K562 (cell line): Measurements from ENCODE around the gene CLASP1. TPM values are rescaled to one million over a fixed set of nuclear protein-coding genes. Genes with fewer than 3 reads are reported as not detected.

Experiments
- ATAC-seq: fragments of 200-7000 bp; cut with Tn5 transposase; 3 replicates; pipeline ENCODE4 v1.9.1; 2020; ENCODE audit warnings: moderate library complexity
- BruUV-seq: library from RNA; stranded (reverse); fragments of 400-500 nt; replicated peaks from 2 replicates; lab custom pipeline; 2021; lab: Mats Ljungman, UMichigan
- CTCF ChIA-PET: fragments of 300-600 bp; formaldehyde crosslinking; extraction: SDS; loops from one replicate; lab custom pipeline; 2021; ENCODE audit warnings: low intra/inter-chr PET ratio; lab: Yijun Ruan, JAX
- POLR2A ChIA-PET: fragments of 300-600, 350-650 bp; sonication (Branson Sonifier 250); formaldehyde crosslinking; extraction: SDS; loops from one replicate; lab custom pipeline; 2021; ENCODE audit warnings: antibody characterized with exemption, inconsistent platforms; lab: Yijun Ruan, JAX
- DNase-seq, 4 experiments: peaks; one replicate each; pipeline versions ENCODE4 v3.0.0 to v3.0.0-alpha.2; 2011 to 2018; ENCODE audit warnings: low spot score in 3 of 4, mixed read lengths in 3 of 4; ENCODE audit errors: extremely low read depth in 1 of 4
- FAIRE-seq: peaks from 2 replicates; lab custom pipeline; 2011; peaks lifted over from hg19 to GRCh38; lab: Jason Lieb, UNC
- H2AFZ ChIP-seq: 2 replicates; pipeline ENCODE4 v1.6.0; 2011; ENCODE audit warnings: low read depth, low read length, control low read depth, inconsistent platforms
- H3K27ac ChIP-seq: fragments of 200-600 bp; 3 replicates; pipeline ENCODE4 v1.8.0; 2011; ENCODE audit warnings: low read depth, mild to moderate bottlenecking, control low read depth, inconsistent platforms, low read length, moderate library complexity, mixed read lengths; ENCODE audit errors: extremely low read depth
- H3K27me3 ChIP-seq, 2 experiments: fragments of 300-600 bp in 1 of 2; 2 replicates in 1 of 2; 3 replicates in 1 of 2; pipeline versions ENCODE4 v1.6.0 to v1.8.0; 2011; ENCODE audit warnings: inconsistent platforms in 2 of 2, low read length in 2 of 2, mild to moderate bottlenecking in 1 of 2, mixed read lengths in 1 of 2, moderate library complexity in 1 of 2; ENCODE audit not compliant: control insufficient read depth in 2 of 2, insufficient read depth in 2 of 2
- H3K36me3 ChIP-seq: fragments of 300-600 bp; 3 replicates; pipeline ENCODE4 v1.8.0; 2011; ENCODE audit warnings: mild to moderate bottlenecking, low read length, inconsistent platforms; ENCODE audit not compliant: control insufficient read depth, insufficient read depth
- H3K4me1 ChIP-seq, 2 experiments: fragments of 200-600 bp in 1 of 2; replicated peaks in 1 of 2; 2 replicates in 1 of 2; 3 replicates in 1 of 2; pipeline versions ENCODE4 v1.5.1 to v1.8.0; 2011; ENCODE audit warnings: inconsistent platforms in 2 of 2, low read length in 2 of 2, mild to moderate bottlenecking in 1 of 2, mixed read lengths in 1 of 2, moderate library complexity in 1 of 2; ENCODE audit not compliant: control insufficient read depth in 2 of 2, insufficient read depth in 2 of 2
- H3K4me2 ChIP-seq: 2 replicates; pipeline ENCODE4 v1.6.1; 2011; ENCODE audit warnings: low read length, control low read depth, inconsistent platforms, mixed read lengths; ENCODE audit not compliant: insufficient read depth
- H3K4me3 ChIP-seq: fragments of 200-600 bp; sonication (generic), shearing (Covaris generic); 2 replicates; pipeline ENCODE4 v1.5.1; 2016; ENCODE audit warnings: control low read depth, inconsistent platforms
- H3K79me2 ChIP-seq: fragments of 200-600 bp; 3 replicates; pipeline ENCODE4 v1.8.0; 2011; ENCODE audit warnings: low read length, inconsistent platforms; ENCODE audit not compliant: control insufficient read depth, insufficient read depth
- H3K9ac ChIP-seq, 2 experiments: 2 replicates each; pipeline versions ENCODE4 v1.6.0 to v1.6.1; 2011; ENCODE audit warnings: low read depth in 2 of 2, low read length in 2 of 2, control low read depth in 1 of 2, inconsistent platforms in 1 of 2, mild to moderate bottlenecking in 1 of 2, mixed read lengths in 1 of 2; ENCODE audit not compliant: insufficient read depth in 1 of 2
- H3K9me1 ChIP-seq: one replicate; pipeline ENCODE4 v1.6.0; 2011; ENCODE audit warnings: inconsistent platforms, mild to moderate bottlenecking, low read length, moderate library complexity; ENCODE audit not compliant: control insufficient read depth, insufficient read depth
- H3K9me3 ChIP-seq: replicated peaks from 2 replicates; pipeline ENCODE4 v1.5.1; 2011; ENCODE audit warnings: low read depth, low read length, inconsistent platforms; ENCODE audit not compliant: control insufficient read depth, insufficient read depth
- H4K20me1 ChIP-seq: replicated peaks from 2 replicates; pipeline ENCODE4 v1.6.1; 2011; ENCODE audit warnings: low read length, inconsistent platforms, mixed read lengths; ENCODE audit not compliant: control insufficient read depth, insufficient read depth
- ATF7 ChIP-seq: fragments of 450-650 bp; IDR thresholded peaks from 2 replicates; pipeline ENCODE4 v1.7.1; 2014; ENCODE audit warnings: mild to moderate bottlenecking, moderate library complexity
- CBX2 ChIP-seq: fragments of 200-600 bp; sonication (generic); IDR thresholded peaks from one replicate; pipeline ENCODE4 v1.6.1; 2012; ENCODE audit warnings: mild to moderate bottlenecking, low read length, inconsistent platforms; ENCODE audit not compliant: insufficient read depth, poor library complexity, severe bottlenecking
- ETV5 ChIP-seq: sonication (generic); formaldehyde crosslinking; IDR thresholded peaks from 2 replicates; pipeline ENCODE4 v1.4.0; 2020; ENCODE audit warnings: low read depth, mild to moderate bottlenecking, missing genetic modification reagents
- FUS ChIP-seq: fragments of 200-400 bp; formaldehyde crosslinking; optimal IDR thresholded peaks from 2 replicates; pipeline ENCODE3; 2017; ENCODE audit warnings: low read depth, low read length
- MCM3 ChIP-seq: fragments of 450-650 bp; IDR thresholded peaks from 2 replicates; pipeline ENCODE4 v1.6.1; 2016
- MEIS2 ChIP-seq: fragments of 450-650 bp; IDR thresholded peaks from 2 replicates; pipeline ENCODE4 v1.6.1; 2014; ENCODE audit warnings: mild to moderate bottlenecking; ENCODE audit not compliant: partially characterized antibody
- MYBL2 ChIP-seq, 2 experiments: fragments of 450-650 bp in 1 of 2; sonication (generic) in 1 of 2; formaldehyde crosslinking in 1 of 2; IDR thresholded peaks; 2 replicates each; pipeline versions ENCODE4 v1.6.1 to v1.8.1; 2017 to 2022; ENCODE audit warnings: borderline replicate concordance in 1 of 2, inconsistent platforms in 1 of 2, low read depth in 1 of 2, mild to moderate bottlenecking in 1 of 2, missing genetic modification reagents in 1 of 2, moderate library complexity in 1 of 2
- RAD21 ChIP-seq, 2 experiments: fragments of 250-450 bp in 1 of 2; fragments of 450-650 bp in 1 of 2; sonication (Bioruptor Pico) in 1 of 2; formaldehyde crosslinking in 1 of 2; IDR thresholded peaks in 1 of 2; conservative IDR thresholded peaks in 1 of 2; 2 replicates each; pipeline versions ENCODE4 v1.4.0 to v1.8.0; 2020 to 2022; ENCODE audit warnings: mild to moderate bottlenecking in 2 of 2, moderate library complexity in 1 of 2
- RBM15 ChIP-seq: fragments of 200-400 bp; formaldehyde crosslinking; IDR thresholded peaks from 2 replicates; pipeline ENCODE4 v1.6.1; 2018; ENCODE audit warnings: mild to moderate bottlenecking, low read length, moderate library complexity; ENCODE audit not compliant: insufficient read depth
- SIRT6 ChIP-seq: IDR thresholded peaks from one replicate; pipeline ENCODE4 v1.6.1; 2012; ENCODE audit warnings: low read depth, mild to moderate bottlenecking, control low read depth, inconsistent platforms, low read length, moderate library complexity
- SREBF1 ChIP-seq: fragments of 150-350 bp; IDR thresholded peaks from 2 replicates; pipeline ENCODE4 v1.6.1; 2014; ENCODE audit warnings: antibody characterized with exemption, low read depth, low read length, borderline replicate concordance
- STAT5B ChIP-seq: fragments of 250-450 bp; sonication (Bioruptor Pico); IDR thresholded peaks from 2 replicates; pipeline ENCODE4 v1.8.0; 2021; ENCODE audit warnings: mild to moderate bottlenecking, inconsistent platforms
- ZBED1 ChIP-seq: IDR thresholded peaks from 2 replicates; pipeline ENCODE4 v1.6.1; 2014
- ZSCAN32 ChIP-seq: fragments of 450-650 bp; formaldehyde crosslinking; IDR thresholded peaks from 2 replicates; pipeline ENCODE4 v1.4.0; 2020; ENCODE audit warnings: mild to moderate bottlenecking, moderate library complexity
- WGBS: fragments of 100-300 bp; shearing (Covaris generic); methylation state at CpG from one replicate; pipeline ENCODE4 v1.1.6; 2016; ENCODE audit warnings: low coverage, mixed read lengths; ENCODE audit not compliant: insufficient coverage; ENCODE audit errors: missing lambda C conversion rate; 5-methylcytosine and 5-hydroxymethylcytosine counted together
- in situ Hi-C: fragments of 300-500 bp; cut with MboI; formaldehyde crosslinking; loops from 4 replicates; pipeline ENCODE4 v1.15.0; 2018; ENCODE audit warnings: inconsistent platforms, mixed read lengths
- intact Hi-C: fragments of 100-400 bp; cut with micrococcal nuclease; formaldehyde crosslinking; loops from 2 replicates; pipeline ENCODE4 v1.14.2; 2022
- polyA plus RNA-seq, 8 experiments: library from polyadenylated mRNA; depleted of rRNA in 4 of 8; stranded (reverse) in 5 of 8; unstranded in 3 of 8; fragments of >200 nt; fragmentation: Nextera tagmentation in 2 of 8; fragmentation: Illumina TruSeq in 1 of 8; extraction: Ambion mirVana in 2 of 8; extraction: Trizol in 1 of 8; gene quantifications; 2 replicates each; pipeline versions ENCODE4 v1.2.1 to v1.2.3, GENCODE V29; 2011 to 2014; ENCODE audit warnings: inconsistent platforms in 1 of 8, missing spikeins in 1 of 8
- total RNA-seq, 7 experiments: library from RNA; depleted of rRNA in 6 of 7; stranded (reverse); fragments of >200 nt in 6 of 7; fragmentation: Illumina TruSeq in 2 of 7; extraction: Trizol in 2 of 7; gene quantifications; 2 replicates each; pipeline versions ENCODE4 v1.2.1 to v1.2.3, GENCODE V29; 2011 to 2021; ENCODE audit warnings: low replicate concordance in 1 of 7
- TF ChIP-seq, protein P1 (sequence below): sonication (generic); formaldehyde crosslinking; IDR thresholded peaks from 2 replicates; pipeline ENCODE4 v1.8.0; 2022; ENCODE audit warnings: missing genetic modification reagents, mild to moderate bottlenecking, borderline replicate concordance
- TF ChIP-seq, protein P2 (sequence below): fragments of 450-650 bp; conservative IDR thresholded peaks from 2 replicates; pipeline ENCODE4 v1.6.1; 2016; ENCODE audit warnings: missing genetic modification characterization, low read depth, mild to moderate bottlenecking, missing compliant biosample characterization, moderate library complexity

The CLASP1 gene
- total and polyA plus RNA-seq, 9 of the 15 experiments (the other 6 are each of a cell fraction or from before 2014, with no cell fraction given) = 1.7 to 40.3 (median 20.7) TPM

DNA sequence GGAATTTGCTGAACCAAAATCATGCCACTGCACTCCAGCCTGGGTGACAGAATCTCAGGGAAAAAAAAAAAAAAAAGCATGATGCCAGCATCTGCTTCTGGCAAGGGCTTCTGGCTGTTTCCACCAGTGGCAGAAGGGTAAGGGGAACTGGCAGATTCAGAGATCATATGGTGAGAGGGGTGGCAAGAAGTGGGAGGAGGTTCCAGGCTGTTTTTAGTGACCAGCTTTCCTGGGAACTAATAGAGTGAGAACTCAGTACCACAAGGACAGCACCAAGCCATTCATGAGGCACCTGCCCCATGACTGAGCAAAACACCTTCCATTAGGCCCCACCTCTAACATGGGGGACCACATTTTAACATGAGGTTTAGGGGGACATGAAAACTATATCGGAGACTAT lies 18.4 kb upstream of the CLASP1 start:
- no peak for FAIRE-seq
- Histone ChIP-seq H3K79me2 (no peaks in the 10 kb centered on the region), H3K4me3 (no peak overlapping the region), H3K9ac (no peak overlapping the region), H3K4me2 (no peak overlapping the region), H4K20me1 (no peaks in the 10 kb centered on the region), H2AFZ (no peak overlapping the region), H3K4me1 (no peaks in the 10 kb centered on the region), H3K36me3 (no peaks in the 10 kb centered on the region)
- in situ Hi-C loops = no loop called here
- no peak for DNase-seq
- WGBS = 44% methylated on average over 1 of the region's 1 CpG
- ATAC-seq = no peak
- POLR2A ChIA-PET = interaction anchor here (0.5 to 0.6 kb wide), 2 partner anchors 11 kb away, joined by 3 read pairs; no protein-coding TSS in a partner anchor
- BruUV-seq = no TSS peak
- TF ChIP-seq MCM3 = no peak
- no peak for TF ChIP-seq STAT5B (CRISPR knock-in tag)
- TF ChIP-seq FUS = no peak
- TF ChIP-seq MYBL2 (IDR thresholded peaks at IDR 0.05; ENCODE audit: low read depth) = no peak
- TF ChIP-seq MYBL2 (CRISPR knock-in tag; IDR thresholded peaks at IDR 0.05; ENCODE audit: borderline replicate concordance) = no peak
- no peak for TF ChIP-seq SIRT6
- no peak for TF ChIP-seq RBM15
- no peak for TF ChIP-seq MEIS2
- TF ChIP-seq, protein P1, sequence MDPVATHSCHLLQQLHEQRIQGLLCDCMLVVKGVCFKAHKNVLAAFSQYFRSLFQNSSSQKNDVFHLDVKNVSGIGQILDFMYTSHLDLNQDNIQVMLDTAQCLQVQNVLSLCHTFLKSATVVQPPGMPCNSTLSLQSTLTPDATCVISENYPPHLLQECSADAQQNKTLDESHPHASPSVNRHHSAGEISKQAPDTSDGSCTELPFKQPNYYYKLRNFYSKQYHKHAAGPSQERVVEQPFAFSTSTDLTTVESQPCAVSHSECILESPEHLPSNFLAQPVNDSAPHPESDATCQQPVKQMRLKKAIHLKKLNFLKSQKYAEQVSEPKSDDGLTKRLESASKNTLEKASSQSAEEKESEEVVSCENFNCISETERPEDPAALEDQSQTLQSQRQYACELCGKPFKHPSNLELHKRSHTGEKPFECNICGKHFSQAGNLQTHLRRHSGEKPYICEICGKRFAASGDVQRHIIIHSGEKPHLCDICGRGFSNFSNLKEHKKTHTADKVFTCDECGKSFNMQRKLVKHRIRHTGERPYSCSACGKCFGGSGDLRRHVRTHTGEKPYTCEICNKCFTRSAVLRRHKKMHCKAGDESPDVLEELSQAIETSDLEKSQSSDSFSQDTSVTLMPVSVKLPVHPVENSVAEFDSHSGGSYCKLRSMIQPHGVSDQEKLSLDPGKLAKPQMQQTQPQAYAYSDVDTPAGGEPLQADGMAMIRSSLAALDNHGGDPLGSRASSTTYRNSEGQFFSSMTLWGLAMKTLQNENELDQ (CRISPR knock-in tag) = no peak
- TF ChIP-seq SREBF1 = no peak
- TF ChIP-seq, protein P2, sequence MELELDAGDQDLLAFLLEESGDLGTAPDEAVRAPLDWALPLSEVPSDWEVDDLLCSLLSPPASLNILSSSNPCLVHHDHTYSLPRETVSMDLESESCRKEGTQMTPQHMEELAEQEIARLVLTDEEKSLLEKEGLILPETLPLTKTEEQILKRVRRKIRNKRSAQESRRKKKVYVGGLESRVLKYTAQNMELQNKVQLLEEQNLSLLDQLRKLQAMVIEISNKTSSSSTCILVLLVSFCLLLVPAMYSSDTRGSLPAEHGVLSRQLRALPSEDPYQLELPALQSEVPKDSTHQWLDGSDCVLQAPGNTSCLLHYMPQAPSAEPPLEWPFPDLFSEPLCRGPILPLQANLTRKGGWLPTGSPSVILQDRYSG (tag) = no peak
- TF ChIP-seq CBX2 = no peak
- no peak for TF ChIP-seq ETV5 (CRISPR knock-in tag)
- no peak for TF ChIP-seq ZBED1
- no peak for TF ChIP-seq ATF7
- no peak for TF ChIP-seq RAD21 (CRISPR knock-in tag; conservative IDR thresholded peaks at IDR 0.05 in 1 of 2, IDR thresholded peaks at IDR 0.05 in 1 of 2)
- TF ChIP-seq ZSCAN32 (CRISPR knock-in tag) = no peak
- TF ChIP-seq, all 486 proteins: peak for 0
- no peaks in the 10 kb centered on the region for H3K9me1 ChIP-seq
- H3K27me3 ChIP-seq = no peaks in the 10 kb centered on the region
- H3K27ac ChIP-seq = no peak overlapping the region
- CTCF ChIA-PET = no interaction called here
- H3K9me3 ChIP-seq = no peaks in the 10 kb centered on the region; the same call in 1 of the 2 replicates
- intact Hi-C loops = no loop called here
